Activated CD8-positive, alpha-beta memory T cell treated with anti-CD3 and anti-CD28 coated beads, Interleukin-2, amount 50 U/mL, for 48 hours (primary cell): Measurements from ENCODE around the gene CBLN3.
A peak's percentile ranks its signal among the peaks of the same experiment; 100 is the strongest.

Source experiments
- DNase-seq: peaks from one replicate; pipeline ENCODE4 v3.0.0-alpha.2; 2020

Gene CBLN3

DNA sequence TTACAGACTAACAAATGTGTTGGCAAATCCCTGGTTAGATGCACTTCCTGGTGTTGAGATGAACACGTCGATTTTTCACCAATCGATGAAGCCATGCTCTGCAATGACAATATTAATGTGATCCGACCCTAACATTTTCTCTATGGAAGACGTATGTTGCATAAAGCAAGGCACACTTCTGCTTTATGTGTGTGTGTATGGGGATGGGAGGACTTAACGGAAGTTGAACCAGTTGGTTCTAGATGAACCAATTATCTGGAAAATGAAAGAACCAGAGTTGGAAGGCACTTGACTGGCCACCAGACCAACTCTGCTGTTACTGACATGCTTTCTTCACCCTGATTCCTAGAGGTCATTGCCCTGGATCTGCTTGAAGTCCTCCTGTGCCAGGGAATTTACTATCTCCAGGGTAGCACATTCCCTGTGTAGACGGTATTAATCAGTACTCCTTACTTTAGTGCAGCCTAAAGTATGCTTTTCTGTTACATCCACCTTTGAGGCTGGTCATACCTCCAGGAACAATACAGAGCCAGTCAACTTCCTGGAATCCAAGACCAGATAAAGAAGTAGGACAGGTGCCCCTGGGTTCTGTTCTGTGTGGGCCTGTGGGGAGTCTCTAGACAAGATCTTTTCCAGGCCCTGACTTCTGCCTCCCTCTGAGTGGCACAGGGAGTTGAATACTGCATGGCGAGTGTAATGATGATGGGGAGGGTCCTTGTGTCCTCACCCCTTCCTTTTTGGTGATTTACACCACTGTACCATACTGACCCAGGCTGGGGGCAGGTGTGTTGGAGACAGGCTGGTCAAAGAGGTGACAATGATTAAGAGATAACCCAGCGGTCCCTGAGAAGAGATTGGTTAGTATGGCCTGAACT, 9.0 kb upstream of the CBLN3 start:
- DNase-seq = no peak

DNA sequence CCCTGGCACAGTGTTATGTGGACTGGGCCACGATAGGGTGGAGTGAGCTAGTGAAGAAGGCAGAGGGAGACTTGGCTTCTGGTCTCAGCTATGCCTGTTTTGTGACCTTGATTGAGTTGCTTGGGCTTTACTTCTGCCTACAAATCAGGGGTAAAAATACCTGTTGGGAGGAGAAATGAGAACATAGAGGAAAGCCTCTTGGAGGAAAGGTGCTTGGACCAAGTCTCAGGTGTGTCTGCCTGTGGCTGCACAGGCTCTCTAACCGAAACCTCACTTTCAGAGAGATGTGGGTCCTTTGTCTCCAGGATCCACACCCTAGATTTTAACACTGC, 8.2 kb upstream of the CBLN3 start:
- no peak for DNase-seq

DNA sequence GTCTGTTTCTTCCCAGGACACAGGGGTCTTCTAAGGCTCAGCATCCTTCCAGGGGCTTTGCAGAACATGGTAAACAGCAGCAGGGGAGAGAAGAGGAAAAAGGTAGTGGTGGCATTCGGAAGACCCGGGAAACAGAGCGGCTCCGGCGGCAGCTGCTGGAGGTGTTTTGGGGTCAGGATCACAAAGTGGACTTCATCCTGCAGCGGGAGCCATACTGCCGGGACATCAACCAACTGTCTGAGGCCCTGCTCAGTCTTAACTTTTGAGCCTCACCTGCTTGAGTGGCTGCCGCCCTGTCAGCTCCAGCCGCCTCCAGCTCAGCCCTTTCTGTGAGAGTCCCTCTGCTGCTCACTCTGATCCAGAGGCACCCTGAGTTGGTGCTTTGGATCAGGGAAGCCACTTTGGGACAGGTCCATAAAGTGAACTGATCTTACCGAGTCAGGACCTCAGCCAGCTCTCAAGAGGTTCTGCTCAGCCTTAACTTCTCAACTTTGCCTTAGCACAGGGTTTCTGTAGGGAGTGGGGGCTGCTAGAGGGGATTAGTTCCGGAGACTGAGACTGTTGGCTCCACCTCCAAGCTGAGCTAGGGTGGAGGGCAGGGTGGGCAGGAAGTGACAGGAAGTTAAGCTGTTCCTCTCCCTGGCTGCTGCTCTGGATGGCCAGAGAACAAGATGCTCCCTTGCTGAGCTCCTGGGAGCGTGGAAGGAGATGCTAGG, 7.7 kb upstream of the CBLN3 start:
- no peak for DNase-seq

- no peak for DNase-seq
Observed at GRCh38 chr14:24436355-24437019, 7.0 kb upstream of the CBLN3 start.

- no peak for DNase-seq
Observed at GRCh38 chr14:24435998-24436354, 6.5 kb upstream of the CBLN3 start.

- no peak for DNase-seq
Observed at GRCh38 chr14:24435192-24435810, 5.8 kb upstream of the CBLN3 start.

GRCh38 chr14:24434676-24435075, 5.2 kb upstream of the CBLN3 start:
- no peak for DNase-seq

GRCh38 chr14:24434036-24434435, 4.6 kb upstream of the CBLN3 start:
- DNase-seq = no peak

- peak; percentile 40 for DNase-seq
Observed at GRCh38 chr14:24432259-24433131, 3.0 kb upstream of the CBLN3 start.

DNA sequence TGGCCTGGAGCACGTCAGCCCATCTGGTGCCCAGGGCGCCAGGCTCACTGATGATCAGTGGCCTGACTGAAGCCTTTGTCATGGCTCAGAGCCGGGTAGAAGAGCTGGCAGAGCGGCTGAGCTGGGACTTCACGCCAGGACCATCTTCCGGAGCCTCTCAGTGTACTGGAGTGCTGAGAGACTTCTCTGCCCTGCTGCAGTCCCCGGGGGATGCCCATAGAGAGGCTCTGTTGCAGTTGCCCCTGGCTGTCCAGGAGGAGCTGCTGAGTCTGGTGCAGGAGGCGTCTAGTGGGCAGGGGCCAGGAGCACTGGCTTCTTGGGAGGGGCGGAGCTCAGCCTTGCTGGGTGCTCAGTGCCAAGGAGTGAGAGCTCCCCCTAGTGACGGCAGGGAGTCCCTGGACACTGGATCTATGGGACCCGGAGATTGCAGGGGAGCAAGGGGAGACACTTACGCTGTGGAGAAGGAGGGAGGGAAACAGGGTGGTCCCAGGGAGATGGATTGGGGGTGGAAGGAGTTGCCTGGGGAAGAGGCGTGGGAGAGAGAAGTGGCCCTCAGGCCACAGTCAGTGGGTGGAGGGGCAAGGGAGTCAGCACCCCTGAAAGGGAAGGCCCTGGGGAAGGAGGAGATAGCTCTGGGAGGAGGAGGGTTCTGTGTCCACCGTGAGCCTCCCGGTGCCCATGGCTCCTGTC, 2.2 kb upstream of the CBLN3 start:
- DNase-seq = peak; percentile 95

- no peak for DNase-seq
Observed at GRCh38 chr14:24430682-24431568, 1.5 kb upstream of the CBLN3 start.

DNA sequence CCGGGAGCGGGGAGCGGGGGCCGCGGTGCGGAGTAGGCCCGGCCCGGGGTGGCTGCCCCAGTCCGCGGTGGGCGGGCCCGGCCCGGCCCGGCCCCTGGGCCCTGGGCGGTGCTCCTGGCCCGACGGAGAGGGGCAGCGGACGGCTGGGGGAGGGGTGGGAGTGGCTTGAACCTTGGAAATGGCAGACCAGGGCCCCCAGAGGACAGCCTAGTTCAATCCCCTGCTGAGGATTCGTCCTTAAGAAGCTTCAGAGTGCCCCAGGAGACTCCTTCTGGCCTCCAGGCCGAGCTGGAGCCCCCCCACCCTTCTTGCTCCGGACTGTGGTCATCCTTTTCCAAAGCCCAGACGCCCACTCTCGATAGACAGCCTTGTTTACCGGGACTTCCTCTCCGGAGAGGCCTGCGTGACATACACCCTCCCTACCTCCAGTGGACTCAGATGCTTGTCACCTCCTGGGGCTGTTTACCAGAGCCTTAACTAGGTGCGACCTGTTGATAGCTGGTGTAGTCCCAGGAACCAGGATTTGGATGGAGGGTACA, 744 bp upstream of the CBLN3 start:
- DNase-seq = peak; percentile 82

GRCh38 chr14:24428628-24429394, 657 bp downstream of the CBLN3 start:
- DNase-seq = peak; percentile 55

- peak; percentile 48 for DNase-seq
Observed at GRCh38 chr14:24427537-24428508, 1.6 kb downstream of the CBLN3 start.

DNA sequence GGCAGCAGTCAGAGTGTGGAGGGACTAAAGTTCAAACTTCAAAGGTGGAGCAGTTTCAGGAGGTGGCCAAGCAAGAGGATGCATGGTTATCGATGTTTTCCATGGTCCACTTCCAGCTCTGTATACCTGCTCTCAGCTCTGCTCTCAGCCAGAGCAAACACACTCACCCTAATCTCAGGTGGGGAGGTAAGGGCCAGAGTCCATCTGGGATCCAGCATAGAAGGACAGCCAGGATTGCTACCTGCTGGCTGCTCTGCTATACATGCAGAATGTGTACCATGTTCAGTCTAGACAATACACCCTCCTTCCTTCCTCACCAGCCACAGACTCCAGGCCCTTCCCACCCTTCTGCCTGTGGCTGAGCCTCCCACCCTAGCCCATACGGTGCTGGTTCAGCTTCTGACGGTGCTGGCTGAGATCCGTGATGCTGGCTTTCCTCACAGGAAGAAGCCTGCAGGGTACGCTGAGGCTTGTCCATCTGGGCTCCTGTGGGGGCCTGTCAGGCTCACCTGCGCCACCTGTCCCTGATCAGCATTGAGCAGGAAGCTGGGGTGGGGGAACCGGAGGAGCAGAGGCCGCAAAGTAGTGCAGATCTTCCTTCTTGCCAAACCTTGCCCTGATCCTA, 2.4 kb downstream of the CBLN3 start:
- peak; percentile 47 for DNase-seq

DNA sequence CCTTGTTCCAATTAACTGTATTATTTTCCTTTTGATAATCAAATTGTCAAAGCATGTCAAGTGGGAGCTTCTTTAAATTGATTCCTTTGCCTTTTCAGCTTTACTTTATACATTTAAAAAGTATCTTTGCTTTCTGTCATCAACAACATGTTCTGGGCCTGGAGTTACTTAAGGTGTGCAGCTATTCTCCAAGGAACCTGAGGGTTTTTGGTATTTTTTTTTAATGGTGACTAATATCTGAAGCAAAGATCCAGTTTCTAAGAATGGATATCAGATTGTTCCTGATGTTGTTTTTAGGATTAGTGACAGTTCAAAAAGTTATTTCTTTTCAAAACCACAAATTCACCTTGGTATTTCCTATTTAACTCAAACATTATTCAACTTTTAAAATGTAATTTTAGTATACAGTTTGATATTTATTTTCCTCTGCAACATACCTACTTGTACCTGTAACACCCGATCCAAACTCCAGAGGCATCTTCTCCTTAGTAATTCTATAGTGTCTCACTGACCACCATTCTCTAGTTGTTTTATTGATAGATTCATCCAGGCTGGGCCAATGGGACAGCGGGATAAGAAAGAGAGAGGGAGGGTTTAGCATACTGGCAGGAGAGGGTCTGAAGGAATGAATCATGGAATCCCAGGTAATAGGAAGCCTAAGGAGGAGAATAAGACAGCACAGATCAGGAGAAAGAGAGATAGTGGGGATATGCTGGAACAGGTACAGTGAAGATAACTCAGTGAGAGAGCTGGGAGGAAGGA, 3.1 kb downstream of the CBLN3 start:
- no peak for DNase-seq

- no peak for DNase-seq
Observed at GRCh38 chr14:24425704-24426103, 3.8 kb downstream of the CBLN3 start.
